K562 (cell line): Measurements from ENCODE around the gene RBFOX2. TPM values are rescaled to one million over a fixed set of nuclear protein-coding genes. Genes with fewer than 3 reads are reported as not detected.
A peak's percentile ranks its signal among the peaks of the same experiment; 100 is the strongest.

Source experiments
- BMI1 ChIP-seq: fragments of 150-350 bp; IDR thresholded peaks from 2 replicates; pipeline ENCODE4 v1.6.1; 2014; ENCODE audit warnings: low read length
- CHD1 ChIP-seq: fragments of 200-600 bp; sonication (generic); IDR thresholded peaks from one replicate; pipeline ENCODE4 v1.6.1; 2012; ENCODE audit warnings: mild to moderate bottlenecking, moderate library complexity, low read length, inconsistent platforms
- MEF2A ChIP-seq: IDR thresholded peaks from 2 replicates; pipeline ENCODE4 v1.6.1; 2011; ENCODE audit warnings: low read depth, mild to moderate bottlenecking, low read length, moderate library complexity; ENCODE audit not compliant: control insufficient read depth
- NFE2 ChIP-seq: IDR thresholded peaks from 2 replicates; pipeline ENCODE4 v1.6.1; 2014; ENCODE audit warnings: antibody characterized with exemption, low read depth
- NR2C1 ChIP-seq, 2 experiments: fragments of 450-650 bp; IDR thresholded peaks; 2 replicates each; pipeline ENCODE4 v1.6.1; 2017; ENCODE audit warnings: mild to moderate bottlenecking in 2 of 2, antibody characterized with exemption in 1 of 2, inconsistent platforms in 1 of 2, missing compliant biosample characterization in 1 of 2, missing genetic modification characterization in 1 of 2
- RAD21 ChIP-seq, 2 experiments: fragments of 250-450 bp in 1 of 2; fragments of 450-650 bp in 1 of 2; sonication (Bioruptor Pico) in 1 of 2; formaldehyde crosslinking in 1 of 2; IDR thresholded peaks in 1 of 2; conservative IDR thresholded peaks in 1 of 2; 2 replicates each; pipeline versions ENCODE4 v1.4.0 to v1.8.0; 2020 to 2022; ENCODE audit warnings: mild to moderate bottlenecking in 2 of 2, moderate library complexity in 1 of 2
- REST ChIP-seq, 2 experiments: fragments of 450-650 bp; formaldehyde crosslinking in 1 of 2; IDR thresholded peaks; 2 replicates each; pipeline versions ENCODE4 v1.4.0 to v1.6.1; 2014 to 2020; ENCODE audit warnings: mild to moderate bottlenecking in 2 of 2, borderline replicate concordance in 1 of 2, low read depth in 1 of 2
- TAL1 ChIP-seq: fragments of 450-650 bp; IDR thresholded peaks from 2 replicates; pipeline ENCODE4 v1.6.1; 2016; ENCODE audit warnings: mild to moderate bottlenecking
- TARDBP ChIP-seq: fragments of 450-650 bp; IDR thresholded peaks from 2 replicates; pipeline ENCODE4 v1.6.1; 2016
- ZKSCAN1 ChIP-seq: fragments of 150-350 bp; IDR thresholded peaks from 2 replicates; pipeline ENCODE4 v1.6.1; 2016; ENCODE audit warnings: low read depth, low read length
- ZNF184 ChIP-seq: sonication (generic); formaldehyde crosslinking; IDR thresholded peaks from 2 replicates; pipeline ENCODE4 v1.5.0; 2020; ENCODE audit warnings: missing genetic modification reagents
- ZNF76 ChIP-seq: fragments of 250-450 bp; sonication (Bioruptor Pico); IDR thresholded peaks from 2 replicates; pipeline ENCODE4 v1.4.0; 2020; ENCODE audit warnings: mild to moderate bottlenecking, moderate library complexity, borderline replicate concordance
- polyA plus RNA-seq, 8 experiments: library from polyadenylated mRNA; depleted of rRNA in 4 of 8; stranded (reverse) in 5 of 8; unstranded in 3 of 8; fragments of >200 nt; fragmentation: Nextera tagmentation in 2 of 8; fragmentation: Illumina TruSeq in 1 of 8; extraction: Ambion mirVana in 2 of 8; extraction: Trizol in 1 of 8; gene quantifications; 2 replicates each; pipeline versions ENCODE4 v1.2.1 to v1.2.3, GENCODE V29; 2011 to 2014; ENCODE audit warnings: inconsistent platforms in 1 of 8, missing spikeins in 1 of 8
- total RNA-seq, 7 experiments: library from RNA; depleted of rRNA in 6 of 7; stranded (reverse); fragments of >200 nt in 6 of 7; fragmentation: Illumina TruSeq in 2 of 7; extraction: Trizol in 2 of 7; gene quantifications; 2 replicates each; pipeline versions ENCODE4 v1.2.1 to v1.2.3, GENCODE V29; 2011 to 2021; ENCODE audit warnings: low replicate concordance in 1 of 7
- TF ChIP-seq, protein P1 (sequence below), 3 experiments: IDR thresholded peaks in 2 of 3; conservative IDR thresholded peaks in 1 of 3; 2 replicates each; pipeline ENCODE4 v1.5.1; 2011 to 2012; ENCODE audit warnings: low read length in 3 of 3, mild to moderate bottlenecking in 3 of 3, control low read depth in 2 of 3, improper control_type of control experiment in 1 of 3, inconsistent platforms in 1 of 3, low read depth in 1 of 3, mixed read lengths in 1 of 3, moderate library complexity in 1 of 3; ENCODE audit not compliant: insufficient read depth in 2 of 3

RBFOX2 gene
- total and polyA plus RNA-seq, 9 of the 15 experiments (the other 6 are each of a cell fraction or from before 2014, with no cell fraction given), result 5.8 to 24.8 (median 14.2) TPM

GRCh38 chr22:35838855-35839576, 189.6 kb downstream of the RBFOX2 start (continued):
- TF ChIP-seq REST (IDR thresholded peaks at IDR 0.05; ENCODE audit: borderline replicate concordance) (peak; percentile 18; the same call in 1 of the 2 replicates), REST (CRISPR knock-in tag; IDR thresholded peaks at IDR 0.05; ENCODE audit: low read depth) (no peak), BMI1 (no peak), NFE2 (0 out of 2 replicates have a peak, but pooled peaks have one; percentile 25), MEF2A (no peak), CHD1 (no peak), TAL1 (no peak), ZKSCAN1 (no peak), ZNF76 (no peak), NR2C1 (IDR thresholded peaks at IDR 0.05) (no peak), NR2C1 (tag; IDR thresholded peaks at IDR 0.05) (no peak), TARDBP (no peak), RAD21 (CRISPR knock-in tag; conservative IDR thresholded peaks at IDR 0.05 in 1 of 2, IDR thresholded peaks at IDR 0.05 in 1 of 2) (peak in 1 of 2 experiments; percentile 23; a peak in 1 of 4 replicates), ZNF184 (peak; percentile 82)
- TF ChIP-seq, protein P1, sequence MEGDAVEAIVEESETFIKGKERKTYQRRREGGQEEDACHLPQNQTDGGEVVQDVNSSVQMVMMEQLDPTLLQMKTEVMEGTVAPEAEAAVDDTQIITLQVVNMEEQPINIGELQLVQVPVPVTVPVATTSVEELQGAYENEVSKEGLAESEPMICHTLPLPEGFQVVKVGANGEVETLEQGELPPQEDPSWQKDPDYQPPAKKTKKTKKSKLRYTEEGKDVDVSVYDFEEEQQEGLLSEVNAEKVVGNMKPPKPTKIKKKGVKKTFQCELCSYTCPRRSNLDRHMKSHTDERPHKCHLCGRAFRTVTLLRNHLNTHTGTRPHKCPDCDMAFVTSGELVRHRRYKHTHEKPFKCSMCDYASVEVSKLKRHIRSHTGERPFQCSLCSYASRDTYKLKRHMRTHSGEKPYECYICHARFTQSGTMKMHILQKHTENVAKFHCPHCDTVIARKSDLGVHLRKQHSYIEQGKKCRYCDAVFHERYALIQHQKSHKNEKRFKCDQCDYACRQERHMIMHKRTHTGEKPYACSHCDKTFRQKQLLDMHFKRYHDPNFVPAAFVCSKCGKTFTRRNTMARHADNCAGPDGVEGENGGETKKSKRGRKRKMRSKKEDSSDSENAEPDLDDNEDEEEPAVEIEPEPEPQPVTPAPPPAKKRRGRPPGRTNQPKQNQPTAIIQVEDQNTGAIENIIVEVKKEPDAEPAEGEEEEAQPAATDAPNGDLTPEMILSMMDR (IDR thresholded peaks at IDR 0.05 in 2 of 3, conservative IDR thresholded peaks at IDR 0.05 in 1 of 3; ENCODE audit: insufficient read depth in 2 of 3, low read depth in 1 of 3, low read length in 3 of 3), result peak; percentile 2 to 26 (median 8); a peak in 2 of 6 replicates
